NCI-H446 treated with DMSO at 0.1 percent for 48 hours (cell line): ENCODE measurements around the gene BRAP.
"Not testable (repeated sequence)": the region's sequence is repeated elsewhere in the genome, so short reads cannot be mapped to it uniquely, and the experiment has no call there.

Experiments used
- DNase-seq: peaks from one replicate; lab custom pipeline; 2025; lab: John Stamatoyannopoulos, UW

BRAP gene

DNA sequence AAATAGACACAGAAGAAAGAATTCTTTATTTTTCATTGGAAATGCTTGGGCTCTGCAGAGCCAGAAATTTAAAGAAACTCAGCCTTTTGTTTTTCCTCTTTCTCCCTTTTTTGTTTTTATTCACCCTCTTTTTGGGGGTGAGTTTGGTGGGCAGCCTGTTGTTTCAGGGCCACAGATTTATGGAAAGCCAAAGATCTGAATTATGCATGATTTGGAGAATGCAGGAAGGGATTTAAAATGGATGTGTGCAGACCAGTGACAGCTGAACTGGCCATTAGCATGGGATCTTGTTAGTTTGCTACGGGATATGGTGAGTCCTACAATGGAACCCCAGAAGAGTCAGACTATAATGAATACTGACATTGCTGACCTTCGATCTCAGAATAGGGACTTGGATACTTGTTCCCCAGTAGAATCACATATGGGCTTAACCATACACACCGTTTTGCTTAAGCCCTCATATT is 79.0 kb downstream of the BRAP start:
- DNase-seq = no peak

DNA sequence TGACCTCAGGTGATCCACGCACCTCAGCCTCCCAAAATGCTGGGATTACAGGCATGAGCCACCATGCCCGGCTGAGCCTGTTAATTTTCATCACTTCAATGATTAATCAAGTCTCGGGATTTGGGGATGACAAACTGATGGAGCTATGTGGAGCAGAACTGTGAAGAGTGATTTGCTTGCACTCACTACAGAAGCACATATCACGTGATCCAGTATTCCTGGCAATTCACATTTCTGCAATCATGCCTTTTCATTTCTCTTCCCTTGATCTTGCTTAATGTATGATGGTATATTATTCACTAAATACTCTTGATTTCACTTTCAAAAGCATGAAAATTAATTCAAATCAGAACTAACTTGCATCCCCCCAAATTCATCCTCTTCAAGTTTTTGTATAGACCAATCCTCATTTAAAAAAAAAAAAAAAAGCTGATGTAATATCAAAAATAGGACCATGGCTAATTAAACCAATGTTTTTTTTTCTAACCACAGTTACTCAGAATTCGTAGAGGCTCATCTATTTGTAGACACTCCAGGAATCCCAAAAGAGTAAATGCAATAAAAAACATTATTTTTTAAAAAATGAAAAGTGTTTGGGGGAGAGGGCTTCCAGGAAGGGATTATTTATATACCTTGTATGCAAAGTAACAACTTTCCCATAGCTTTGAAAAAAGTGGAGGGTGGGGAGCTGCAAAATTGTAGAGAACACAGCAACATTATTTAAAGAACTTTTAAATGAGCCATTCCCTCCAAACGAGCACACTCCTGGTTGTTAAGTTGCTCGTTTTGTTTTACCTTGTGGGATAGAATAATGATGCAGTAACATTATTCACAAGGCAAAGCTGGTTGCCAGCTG is 79.6 kb downstream of the BRAP start:
- no peak for DNase-seq

DNA sequence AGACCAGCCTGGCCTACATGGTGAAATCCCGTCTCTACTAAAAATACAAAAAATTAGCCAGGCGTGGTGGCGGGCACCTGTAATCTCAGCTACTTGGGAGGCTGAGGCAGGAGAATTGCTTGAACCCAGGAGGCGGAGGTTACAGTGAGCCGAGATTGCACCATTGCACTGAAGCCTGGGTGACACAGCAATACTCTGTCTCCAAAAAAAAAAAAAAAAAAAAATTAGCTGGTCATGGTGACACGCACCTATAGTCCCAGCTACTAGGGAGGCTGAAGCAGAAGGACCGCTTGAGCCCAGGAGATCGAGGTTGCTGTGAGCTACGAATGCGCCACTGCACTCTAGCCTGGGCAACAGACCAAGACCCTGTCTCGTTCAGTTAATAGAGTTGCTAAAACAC is 82.9 kb downstream of the BRAP start:
- not testable (repeated sequence) for DNase-seq

DNA sequence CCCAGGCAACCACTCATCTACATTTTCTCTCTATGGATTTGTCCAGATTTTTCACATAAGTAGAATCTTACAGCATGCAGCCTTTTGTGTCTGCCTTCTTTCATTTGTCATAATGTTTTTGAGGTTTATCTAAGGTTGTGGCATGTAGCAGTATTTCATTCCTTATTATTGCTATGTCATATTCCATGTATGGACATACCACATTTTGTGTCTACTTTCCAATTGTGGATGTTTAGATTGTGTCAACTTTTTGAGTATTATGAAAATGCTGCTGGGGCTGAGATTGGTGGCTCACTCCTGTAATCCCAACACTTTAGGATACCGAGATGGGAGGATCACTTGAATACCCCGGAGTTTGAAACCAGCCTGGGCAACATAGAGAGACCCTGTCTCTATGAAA is 83.4 kb downstream of the BRAP start:
- DNase-seq = no peak

DNA sequence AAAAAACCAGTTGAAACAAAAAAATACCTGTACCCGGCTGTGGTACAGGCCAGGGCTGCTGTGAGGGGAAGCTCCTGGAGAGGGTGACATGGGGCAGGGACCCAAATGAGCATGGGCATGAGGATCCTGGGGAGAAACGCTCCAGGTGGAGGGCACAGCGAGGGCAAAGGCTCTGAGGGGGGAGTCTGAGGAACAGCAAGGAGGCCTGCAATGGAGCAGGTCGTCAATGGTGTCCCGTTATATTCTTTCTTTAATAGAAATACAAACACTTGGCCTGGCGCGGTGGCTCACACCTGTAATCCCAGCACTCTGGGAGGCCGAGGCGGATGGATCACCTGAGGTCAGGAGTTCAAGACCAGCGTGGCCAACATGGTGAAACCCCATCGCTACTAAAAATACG is 84.8 kb downstream of the BRAP start:
- not testable (repeated sequence) for DNase-seq

DNA sequence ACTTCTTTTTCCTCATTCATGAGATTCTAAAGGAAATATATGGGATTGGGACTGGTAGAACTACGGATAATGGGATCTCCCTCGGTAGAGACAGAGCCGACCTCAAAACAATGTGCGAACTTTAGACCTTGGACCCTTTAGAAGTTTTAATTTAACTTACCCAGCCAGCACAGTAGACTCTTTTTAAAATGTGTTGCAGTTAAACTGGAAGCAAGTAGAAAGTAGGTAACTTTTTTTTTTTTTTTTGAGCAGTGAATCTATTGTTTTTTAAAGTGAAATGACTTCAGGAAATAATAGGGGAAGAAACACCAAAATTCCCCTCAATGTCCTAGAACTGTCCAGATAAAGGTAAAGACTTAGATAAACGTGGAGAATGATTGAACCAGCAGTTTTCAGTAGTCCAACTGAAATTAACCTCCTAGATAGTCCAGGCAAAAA is 85.5 kb downstream of the BRAP start:
- DNase-seq = no peak

DNA sequence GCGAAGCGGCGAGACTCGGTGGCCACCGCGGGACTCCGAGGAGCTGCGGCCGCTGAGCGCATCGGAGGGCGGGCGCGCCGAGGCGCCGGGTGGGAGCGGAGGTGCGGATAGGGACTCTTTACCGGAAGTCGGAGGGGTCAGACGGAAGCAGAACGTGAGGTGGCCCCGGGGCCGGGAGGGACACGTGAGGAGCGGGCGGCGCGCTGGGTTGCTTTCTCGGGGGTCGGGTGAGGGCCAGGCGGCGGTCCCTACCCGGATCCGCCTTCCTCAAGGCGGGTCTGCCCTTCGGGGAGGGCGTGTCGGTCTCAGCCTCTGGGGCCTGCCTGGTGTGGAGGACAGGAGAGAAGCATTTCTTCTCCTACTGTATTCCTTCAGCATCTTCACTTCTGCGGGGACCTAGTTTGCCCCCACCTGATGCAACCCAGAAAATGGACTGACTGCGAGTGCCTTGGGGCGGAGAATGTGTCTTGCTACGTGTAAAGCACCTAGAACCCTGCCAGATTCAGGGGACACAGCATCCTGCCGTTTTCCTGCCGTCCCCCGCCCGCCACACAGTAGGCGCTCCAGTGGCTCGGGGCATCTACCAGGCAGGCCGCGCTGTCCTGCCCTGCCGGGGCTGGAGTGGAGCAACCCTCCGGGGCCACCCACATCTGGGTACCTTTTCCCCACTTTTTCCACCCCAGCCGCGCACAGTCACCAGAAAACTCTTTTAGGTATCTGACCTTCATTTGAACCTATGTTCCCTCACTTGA is 86.1 kb downstream of the BRAP start:
- DNase-seq = peak; percentile 83

DNA sequence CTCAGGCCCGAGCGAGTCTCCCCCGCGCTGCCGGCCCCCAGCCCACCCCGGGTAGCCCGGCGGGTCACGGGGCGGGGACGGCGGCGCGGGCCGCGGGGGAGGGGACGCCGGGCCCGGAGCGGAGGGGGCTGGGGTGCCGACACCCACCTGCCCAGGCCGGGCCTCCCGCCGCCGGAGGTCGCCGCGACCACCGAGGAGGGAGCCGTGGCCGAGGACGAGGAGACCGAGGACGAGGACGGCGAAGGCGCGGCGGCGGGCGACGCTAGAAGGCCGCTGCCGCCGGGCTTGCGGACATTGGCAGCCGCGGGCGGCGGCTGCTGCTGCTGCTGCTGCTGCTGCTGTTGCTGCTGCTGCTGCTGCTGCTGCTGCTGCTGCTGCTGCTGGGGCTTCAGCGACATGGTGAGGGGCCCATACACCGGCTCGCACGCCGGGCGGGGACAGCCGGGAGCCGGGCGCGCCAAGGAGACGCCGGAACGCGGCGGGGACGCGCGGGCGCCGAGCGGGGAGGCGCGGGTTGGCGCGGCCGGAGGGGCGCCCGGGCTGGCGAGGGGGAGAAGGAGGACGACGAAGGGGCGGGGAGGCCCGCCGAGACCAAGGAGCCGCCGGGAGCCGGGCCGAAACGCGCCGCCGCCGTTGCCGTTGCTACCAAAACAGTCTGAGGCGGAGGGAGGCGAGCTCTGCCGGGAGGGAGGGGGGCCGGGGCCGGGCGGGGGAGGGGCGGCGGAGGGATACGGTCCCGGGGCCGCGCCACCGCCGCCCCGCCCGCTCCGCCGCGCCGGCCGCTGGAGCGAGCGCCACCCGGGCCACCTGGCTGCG is 86.9 kb downstream of the BRAP start, which contains the start of gene ATXN2:
TSS of gene ATXN2 (minus strand) at position 679 of the 816 bp plus-strand sequence. CDS start at position 398, 281 bp downstream.
- no peak for DNase-seq

DNA sequence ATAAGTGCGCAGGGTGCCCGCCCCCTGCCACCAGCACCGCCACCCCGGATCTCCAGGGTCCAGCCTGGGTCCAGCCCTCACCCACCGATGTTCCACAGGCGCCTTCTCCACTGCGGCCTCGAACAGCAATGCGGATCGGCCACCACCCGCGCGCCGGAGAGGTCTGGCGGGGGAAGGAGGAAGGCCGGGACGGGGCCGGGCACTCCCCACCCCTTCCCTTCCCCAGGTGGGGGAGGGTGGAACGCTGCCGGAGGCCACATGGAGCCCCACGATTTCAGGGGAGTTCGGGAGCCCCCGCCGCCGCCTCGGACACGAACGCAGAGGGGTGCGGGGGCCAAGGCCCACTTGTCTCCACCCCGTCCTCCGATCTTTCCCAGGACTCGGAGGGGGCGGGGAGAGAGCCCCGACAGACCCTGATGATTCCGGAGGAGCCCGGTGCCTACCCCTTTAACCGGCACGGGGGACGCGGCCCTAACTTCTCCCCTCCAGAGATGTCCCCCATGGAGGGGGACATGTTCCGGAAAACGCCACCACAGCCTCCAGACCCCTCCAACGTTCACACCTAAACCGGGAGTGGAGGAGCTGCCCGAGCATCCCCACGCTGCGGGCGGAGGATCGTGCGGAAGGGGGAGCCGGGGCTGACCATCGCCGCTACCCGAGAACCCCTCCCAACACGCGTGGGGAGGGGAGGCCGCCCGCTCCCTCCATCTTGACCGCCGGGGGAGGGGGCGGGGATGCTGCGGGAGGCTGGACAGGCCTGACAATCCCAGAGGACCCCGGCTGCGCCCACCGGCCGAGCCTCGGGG is 87.7 kb downstream of the BRAP start:
- DNase-seq = no peak

DNA sequence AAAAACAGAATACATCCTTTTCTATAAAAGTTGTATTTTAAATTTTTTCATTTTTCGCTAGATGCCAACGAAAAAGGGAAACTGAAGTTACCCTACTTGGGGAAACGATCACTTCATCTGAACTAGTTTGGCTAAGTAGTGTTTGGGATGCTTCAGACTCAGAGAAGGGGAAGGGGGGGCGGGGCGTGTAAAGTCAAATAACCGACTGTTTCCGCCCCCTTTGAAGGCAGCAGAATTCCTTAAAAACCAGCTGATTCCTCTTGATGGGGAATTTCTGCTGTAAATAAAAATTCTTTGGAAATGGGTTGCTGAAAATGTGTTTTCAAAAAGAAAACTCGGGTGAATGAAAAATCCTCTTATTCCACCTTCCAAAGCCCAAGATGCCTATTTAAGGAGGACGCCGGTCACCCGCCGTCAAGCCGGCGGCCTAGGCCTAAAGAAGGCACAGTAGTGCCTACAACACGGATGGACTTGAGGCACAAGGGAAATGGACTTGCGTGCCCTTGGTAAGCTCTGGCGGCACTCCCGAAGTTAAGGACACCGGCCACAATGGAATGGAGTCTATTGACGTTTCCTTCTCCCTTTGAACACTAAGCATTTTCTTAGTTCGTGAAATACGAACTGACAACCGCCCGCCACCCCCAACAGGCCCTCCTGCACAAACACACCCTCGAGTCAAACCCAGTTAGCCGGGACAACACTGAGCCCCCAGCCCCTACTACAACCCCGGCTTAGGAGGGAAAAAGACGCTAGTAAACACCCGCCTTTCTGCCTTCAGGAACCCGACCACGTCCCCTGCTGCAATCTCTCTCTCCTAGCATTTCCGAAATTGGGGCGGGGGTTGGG is 88.5 kb downstream of the BRAP start:
- no peak for DNase-seq

DNA sequence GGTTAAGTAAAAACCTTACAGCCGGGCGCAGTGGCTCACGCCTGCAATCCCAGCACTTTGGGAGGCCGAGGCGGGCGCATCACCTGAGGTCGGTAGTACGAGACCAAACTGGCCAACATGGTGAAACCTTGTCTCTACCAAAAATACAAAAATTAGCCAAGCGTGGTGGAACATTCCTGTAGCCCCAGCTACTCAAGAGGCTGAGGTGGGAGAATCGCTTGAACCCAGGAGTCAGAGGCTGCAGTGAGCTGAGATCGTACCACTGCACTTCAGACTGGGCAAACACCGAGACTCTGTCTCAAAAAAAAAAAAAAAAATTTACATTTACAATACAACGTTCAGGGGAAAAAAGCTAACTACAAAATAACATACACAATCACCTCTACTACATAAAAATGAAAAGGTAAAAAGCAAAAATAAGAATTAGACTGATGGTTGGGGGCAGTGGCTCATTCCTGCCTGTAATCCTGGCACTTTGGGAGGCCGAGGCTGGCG is 90.4 kb downstream of the BRAP start:
- DNase-seq = not testable (repeated sequence)
